AG08395 (cell line): ENCODE measurements around the gene S100A6.
"Not testable (repeated sequence)": the region's sequence is repeated elsewhere in the genome, so short reads cannot be mapped to it uniquely, and the experiment has no call there.

Experiments used
- DNase-seq: peaks from one replicate; pipeline ENCODE4 v3.0.0; 2012; ENCODE audit warnings: mixed read lengths, low spot score

S100A6 gene

GRCh38 chr1:153531638-153532037, 4.2 kb downstream of the S100A6 start:
- no peak for DNase-seq

GRCh38 chr1:153527683-153528040, 8.1 kb downstream of the S100A6 start:
- no peak for DNase-seq

- DNase-seq: no peak
Measured at GRCh38 chr1:153527023-153527682, 8.6 kb downstream of the S100A6 start.

GRCh38 chr1:153526132-153526543, 9.7 kb downstream of the S100A6 start:
- no peak for DNase-seq

GRCh38 chr1:153525088-153525728, 10.6 kb downstream of the S100A6 start:
- DNase-seq: no peak

GRCh38 chr1:153522353-153523048, 13.3 kb downstream of the S100A6 start:
- DNase-seq: not testable (repeated sequence)

- not testable (repeated sequence) for DNase-seq
Measured at GRCh38 chr1:153521808-153522207, 14.0 kb downstream of the S100A6 start.

- DNase-seq: no peak
Measured at GRCh38 chr1:153520818-153521476, 14.8 kb downstream of the S100A6 start.

- not testable (repeated sequence) for DNase-seq
Measured at GRCh38 chr1:153520137-153520691, 15.6 kb downstream of the S100A6 start.

- DNase-seq: no peak
Measured at GRCh38 chr1:153519242-153519641, 16.5 kb downstream of the S100A6 start.

- no peak for DNase-seq
Measured at GRCh38 chr1:153515504-153516394, 20.0 kb downstream of the S100A6 start.

- DNase-seq: no peak
Measured at GRCh38 chr1:153513666-153514065, 22.1 kb downstream of the S100A6 start.

- DNase-seq: no peak
Measured at GRCh38 chr1:153513023-153513422, 22.8 kb downstream of the S100A6 start.

- DNase-seq: peak; percentile 86
Measured at GRCh38 chr1:153510984-153511410, 24.8 kb downstream of the S100A6 start.

- peak; percentile 48 for DNase-seq
Measured at GRCh38 chr1:153509729-153510354, 25.9 kb downstream of the S100A6 start.

- no peak for DNase-seq
Measured at GRCh38 chr1:153509036-153509435, 26.8 kb downstream of the S100A6 start.

GRCh38 chr1:153507926-153508583, 27.7 kb downstream of the S100A6 start:
- no peak for DNase-seq

- peak; percentile 94 for DNase-seq
Measured at GRCh38 chr1:153506831-153507413, 28.9 kb downstream of the S100A6 start.

- DNase-seq: no peak
Measured at GRCh38 chr1:153506386-153506785, 29.4 kb downstream of the S100A6 start.

GRCh38 chr1:153505576-153505975, 30.2 kb downstream of the S100A6 start:
- DNase-seq: peak; percentile 30
